Stimulated activated CD8-positive, alpha-beta memory T cell treated with anti-CD3 and anti-CD28 coated beads, Interleukin-12 subunit alpha, Interleukin-12 subunit beta, amount 100 ng/mL, for 4 hours (primary cell): ENCODE data around the gene AFTPH.
"Not testable (repeated sequence)": the region's sequence is repeated elsewhere in the genome, so short reads cannot be mapped to it uniquely, and the experiment has no call there.

ENCODE experiments used
- DNase-seq: peaks from one replicate; pipeline ENCODE4 v3.0.0-alpha.2; 2020; ENCODE audit warnings: low read depth

The AFTPH gene

GRCh38 chr2:64500549-64500948 is 23.6 kb upstream of the AFTPH start:
- no peak for DNase-seq

GRCh38 chr2:64501946-64502345 is 22.2 kb upstream of the AFTPH start:
- no peak for DNase-seq

- DNase-seq, result no peak
Observed at GRCh38 chr2:64502860-64503259, 21.3 kb upstream of the AFTPH start.

GRCh38 chr2:64504774-64505720 is 19.1 kb upstream of the AFTPH start:
- DNase-seq, result no peak

DNA sequence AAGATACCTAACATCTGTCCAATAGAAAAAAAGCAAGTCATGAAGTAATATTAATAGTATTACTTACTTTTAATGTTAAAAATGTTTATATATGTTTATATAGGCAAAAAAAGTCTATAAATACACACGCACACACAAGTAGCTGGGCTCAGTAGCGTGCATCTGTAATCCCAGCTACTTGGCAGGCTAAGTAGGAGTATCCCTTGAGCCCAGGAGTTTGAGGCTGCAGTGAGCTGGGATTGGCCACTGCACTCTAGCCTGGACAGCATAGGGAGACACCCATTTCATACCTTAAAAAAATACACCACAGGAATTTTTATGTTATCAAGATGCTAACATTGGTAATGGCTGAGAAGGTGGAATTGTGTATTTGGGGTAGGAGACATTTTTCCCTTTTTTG is 17.4 kb upstream of the AFTPH start:
- DNase-seq, result no peak

DNA sequence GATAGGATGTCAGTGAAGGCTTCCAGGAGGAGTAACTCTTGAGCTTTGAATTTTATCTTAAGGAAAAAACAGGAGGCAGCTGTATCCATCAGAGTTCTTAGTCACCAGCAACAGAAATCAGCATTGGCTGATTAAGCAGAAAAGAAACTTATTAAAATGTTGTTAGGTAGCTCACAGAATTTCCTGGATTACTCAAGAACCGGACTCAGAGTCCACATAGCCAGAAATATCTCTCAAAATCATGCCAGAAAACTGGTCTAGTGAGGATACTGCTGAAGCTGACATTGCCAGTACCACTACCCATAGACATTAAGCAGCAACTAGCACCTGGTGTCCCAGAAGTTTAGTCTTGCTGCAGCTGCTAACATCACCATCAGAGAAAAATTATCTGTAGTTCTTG is 10.1 kb upstream of the AFTPH start:
- no peak for DNase-seq

DNA sequence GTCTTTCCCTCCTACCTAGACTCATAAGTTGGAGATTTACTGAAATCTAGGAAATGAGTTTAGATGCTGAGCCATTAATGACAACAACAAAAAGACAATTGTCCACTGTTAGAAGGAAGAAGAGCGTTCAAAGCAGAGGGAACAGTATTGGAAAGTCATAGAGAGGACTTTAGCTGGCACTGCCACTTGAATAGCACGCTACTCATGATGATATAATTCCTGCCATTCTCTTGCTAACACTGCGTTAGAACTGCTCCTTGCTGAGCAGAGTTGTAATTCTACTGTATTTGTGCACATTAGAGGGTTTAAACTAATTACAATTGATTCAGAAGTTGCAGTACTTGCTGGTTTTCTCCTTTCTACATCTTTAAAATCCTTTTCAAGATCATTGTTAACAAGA is 9.0 kb upstream of the AFTPH start:
- DNase-seq, result no peak

- DNase-seq, result no peak
Observed at GRCh38 chr2:64516651-64517510, 7.2 kb upstream of the AFTPH start.

DNA sequence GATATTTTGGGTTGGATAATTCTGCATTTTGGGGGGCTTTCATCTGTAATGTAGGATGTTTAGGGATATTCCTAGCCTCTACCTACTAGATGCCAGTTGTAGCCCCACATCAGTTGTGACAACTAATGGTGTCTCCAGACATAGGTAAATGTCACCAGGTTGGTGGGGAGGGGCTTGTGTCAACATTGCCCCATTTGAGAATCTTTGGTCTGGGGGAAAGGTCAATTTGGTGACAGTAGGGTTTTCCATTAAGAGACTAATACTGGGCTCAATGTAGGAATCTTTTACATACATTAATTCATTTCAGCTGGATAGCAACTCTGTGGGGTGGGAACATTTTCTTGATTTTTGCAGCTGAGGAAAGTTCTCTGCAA is 6.6 kb upstream of the AFTPH start:
- no peak for DNase-seq

DNA sequence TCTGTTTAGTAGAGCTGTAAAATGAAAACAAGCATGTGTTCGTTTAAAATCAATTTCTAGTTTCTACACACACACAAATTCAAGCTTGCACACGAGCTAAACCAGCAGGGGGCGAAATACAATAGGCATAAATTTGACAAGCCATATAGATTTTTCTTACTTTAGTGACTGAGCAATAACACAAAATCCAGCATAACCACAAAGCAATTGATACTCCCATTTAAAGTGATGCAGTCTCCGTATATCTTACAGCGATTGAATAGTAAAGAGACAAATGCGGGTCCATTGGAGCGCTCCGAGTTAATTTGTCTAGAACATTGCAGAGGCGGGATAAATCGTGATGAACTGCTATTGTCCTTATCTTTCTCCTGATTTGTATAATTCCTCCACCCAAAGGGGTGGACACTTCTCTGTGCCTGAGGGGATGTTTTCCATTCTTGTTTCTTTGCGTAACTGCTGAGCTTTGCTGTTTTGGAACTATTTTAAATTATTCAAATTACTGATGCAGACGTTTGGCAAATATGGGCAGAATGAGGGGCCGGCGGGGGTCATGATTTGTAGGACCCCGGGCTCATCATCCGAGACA is 1.2 kb upstream of the AFTPH start:
- DNase-seq, result peak; percentile 10

- DNase-seq, result no peak
Observed at GRCh38 chr2:64524604-64525316, 632 bp downstream of the AFTPH start.

DNA sequence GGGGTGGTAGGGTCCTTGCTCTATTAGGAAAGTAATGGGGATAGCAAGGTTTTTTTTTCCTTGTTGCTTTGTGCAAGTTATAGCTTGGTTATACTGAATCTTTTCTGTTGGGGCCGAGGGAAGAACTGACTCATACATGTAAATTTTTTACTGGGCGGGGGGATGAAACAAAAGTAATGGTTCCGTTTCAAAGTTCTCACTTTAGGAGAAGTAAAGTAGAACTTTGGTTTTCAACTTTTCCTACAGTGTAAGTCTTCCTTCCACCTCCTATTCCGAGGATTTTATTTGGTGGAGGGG is 1.1 kb downstream of the AFTPH start:
- DNase-seq, result peak; percentile 19

DNA sequence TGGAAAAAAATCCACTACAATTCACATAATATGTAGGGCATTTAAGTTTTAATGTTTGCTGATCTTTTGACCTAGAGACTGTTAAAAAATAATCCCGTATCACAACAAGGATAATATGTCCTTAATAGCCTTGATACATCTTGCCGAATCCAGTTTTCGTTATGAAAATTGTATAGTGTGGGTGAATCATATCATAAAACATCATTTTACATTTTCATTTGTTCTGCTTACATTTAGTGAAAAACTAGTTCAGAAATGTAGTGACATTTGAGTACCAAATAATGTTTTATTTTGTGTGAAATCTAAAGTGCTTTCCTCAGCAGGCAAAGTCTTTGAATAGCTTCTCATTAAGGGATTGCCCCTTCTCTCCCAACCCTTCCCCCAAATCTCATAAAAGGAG is 1.9 kb downstream of the AFTPH start:
- DNase-seq, result no peak

DNA sequence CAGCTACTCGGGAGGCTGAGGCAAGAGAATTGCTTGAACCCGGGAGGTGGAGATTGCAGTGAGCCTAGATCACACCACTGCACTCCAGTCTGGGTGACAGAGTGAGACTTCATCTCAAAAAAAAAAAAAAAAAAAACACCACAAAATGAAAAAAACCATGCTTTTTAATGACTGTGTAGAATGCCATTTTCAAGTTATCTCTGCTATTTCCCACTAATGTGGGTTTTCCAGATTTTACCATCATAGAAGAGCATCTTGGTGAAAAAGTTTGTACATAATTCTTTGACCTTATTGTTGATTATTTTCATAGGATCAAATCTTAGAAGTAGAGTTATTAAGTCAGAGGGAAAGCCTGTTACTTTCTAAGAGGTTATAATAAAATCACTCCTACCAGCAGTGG is 6.8 kb downstream of the AFTPH start:
- DNase-seq, result not testable (repeated sequence)

- no peak for DNase-seq
Observed at GRCh38 chr2:64532030-64532429, 7.9 kb downstream of the AFTPH start.

GRCh38 chr2:64533882-64534281 is 9.8 kb downstream of the AFTPH start:
- DNase-seq, result no peak

DNA sequence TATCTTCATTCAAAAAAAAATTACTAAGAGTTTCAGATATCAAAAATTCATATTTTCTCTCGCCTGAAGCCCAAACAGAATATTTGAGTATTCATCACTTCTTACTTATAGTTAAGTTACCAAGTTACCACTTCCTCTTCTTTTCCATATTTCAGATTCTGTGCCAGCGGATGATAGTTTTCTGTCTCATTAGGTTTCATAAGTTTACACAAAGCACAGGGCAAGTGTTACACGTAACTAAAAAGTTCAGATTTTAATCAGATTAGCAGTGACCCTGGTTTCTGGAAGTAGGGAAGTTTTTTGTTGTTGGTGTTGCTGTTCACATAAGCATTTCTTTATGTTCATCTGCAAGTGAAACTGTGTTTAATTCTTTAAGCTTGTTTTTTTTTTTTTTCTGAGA is 10.2 kb downstream of the AFTPH start:
- DNase-seq, result no peak

- DNase-seq, result no peak
Observed at GRCh38 chr2:64535024-64535423, 10.9 kb downstream of the AFTPH start.

- no peak for DNase-seq
Observed at GRCh38 chr2:64537991-64538390, 13.9 kb downstream of the AFTPH start.

- DNase-seq, result no peak
Observed at GRCh38 chr2:64538764-64539433, 14.8 kb downstream of the AFTPH start.

- DNase-seq, result no peak
Observed at GRCh38 chr2:64540615-64541014, 16.5 kb downstream of the AFTPH start.

- no peak for DNase-seq
Observed at GRCh38 chr2:64541547-64541946, 17.4 kb downstream of the AFTPH start.
